GM12878 (cell line): ENCODE measurements around the gene SMARCAL1. TPM values are rescaled to one million over a fixed set of nuclear protein-coding genes. Genes with fewer than 3 reads are reported as not detected.

Source experiments
- BACH1 ChIP-seq: fragments of 450-650 bp; IDR thresholded peaks from 2 replicates; pipeline ENCODE4 v1.6.1; 2017; ENCODE audit warnings: mild to moderate bottlenecking, borderline replicate concordance
- BHLHE40 ChIP-seq, 2 experiments: fragments of 450-650 bp in 1 of 2; IDR thresholded peaks; 2 replicates each; pipeline ENCODE4 v1.6.1; 2011 to 2017; ENCODE audit warnings: low read depth in 2 of 2, borderline replicate concordance in 1 of 2, improper control_type of control experiment in 1 of 2, low read length in 1 of 2, mild to moderate bottlenecking in 1 of 2
- BMI1 ChIP-seq: fragments of 450-650 bp; IDR thresholded peaks from 2 replicates; pipeline ENCODE4 v1.6.1; 2016; ENCODE audit warnings: mild to moderate bottlenecking, moderate library complexity, borderline replicate concordance
- BRCA1 ChIP-seq: IDR thresholded peaks from 2 replicates; pipeline ENCODE4 v1.6.1; 2011; ENCODE audit warnings: low read depth, low read length, improper control_type of control experiment
- GABPA ChIP-seq: IDR thresholded peaks from 2 replicates; pipeline ENCODE4 v1.6.1; 2014; ENCODE audit warnings: antibody characterized with exemption, low read depth, mild to moderate bottlenecking, inconsistent platforms
- HDAC6 ChIP-seq: fragments of 200-600 bp; sonication (generic); IDR thresholded peaks from one replicate; pipeline ENCODE4 v1.8.0; 2017; ENCODE audit warnings: antibody characterized with exemption; ENCODE audit not compliant: unreplicated experiment
- IKZF2 ChIP-seq, 2 experiments: fragments of 450-650 bp; IDR thresholded peaks; 2 replicates each; pipeline ENCODE4 v1.6.1; 2017; ENCODE audit warnings: mild to moderate bottlenecking in 2 of 2, moderate library complexity in 2 of 2
- LARP7 ChIP-seq: fragments of 450-650 bp; IDR thresholded peaks from 2 replicates; pipeline ENCODE4 v1.6.1; 2017; ENCODE audit warnings: mild to moderate bottlenecking
- MYB ChIP-seq: fragments of 150-350 bp; IDR thresholded peaks from 2 replicates; pipeline ENCODE4 v1.6.1; 2014; ENCODE audit warnings: mild to moderate bottlenecking, low read depth, low read length, borderline replicate concordance
- NFYB ChIP-seq: IDR thresholded peaks from 2 replicates; pipeline ENCODE4 v1.6.1; 2011; ENCODE audit warnings: low read depth, mild to moderate bottlenecking, low read length, improper control_type of control experiment, moderate library complexity; ENCODE audit not compliant: insufficient read depth
- POLR2A ChIP-seq: IDR thresholded peaks from 2 replicates; pipeline ENCODE4 v1.6.1; 2011; ENCODE audit warnings: low read depth, mild to moderate bottlenecking, low read length
- POLR2AphosphoS2 ChIP-seq: IDR thresholded peaks from 2 replicates; pipeline ENCODE4 v1.6.1; 2011; ENCODE audit warnings: low read depth, mild to moderate bottlenecking, low read length, improper control_type of control experiment, moderate library complexity
- POLR2AphosphoS5 ChIP-seq: IDR thresholded peaks from 2 replicates; pipeline ENCODE4 v1.6.1; 2011; ENCODE audit warnings: mild to moderate bottlenecking, low read length, inconsistent platforms
- RUNX3 ChIP-seq: IDR thresholded peaks from 2 replicates; pipeline ENCODE4 v1.6.1; 2012; ENCODE audit warnings: low read length, inconsistent platforms
- ZNF274 ChIP-seq: IDR thresholded peaks from one replicate; pipeline ENCODE4 v1.8.0; 2011; ENCODE audit not compliant: insufficient read length, insufficient read depth
- ZNF384 ChIP-seq: IDR thresholded peaks from 2 replicates; pipeline ENCODE4 v1.6.1; 2012; ENCODE audit warnings: low read depth, mild to moderate bottlenecking, low read length, improper control_type of control experiment, borderline replicate concordance
- polyA plus RNA-seq, 11 experiments: library from polyadenylated mRNA; depleted of rRNA in 4 of 11; unstranded in 6 of 11; stranded (reverse) in 5 of 11; fragments of >200 nt; fragmentation: Nextera tagmentation in 4 of 11; fragmentation: Illumina TruSeq in 1 of 11; extraction: Ambion mirVana in 4 of 11; extraction: Trizol in 1 of 11; gene quantifications; 1 replicate in 1 of 11; 2 replicates in 10 of 11; pipeline versions ENCODE4 v1.2.1 to v1.2.3, GENCODE V29; 2011 to 2016; ENCODE audit warnings: inconsistent platforms in 2 of 11, missing spikeins in 2 of 11, low read depth in 1 of 11
- total RNA-seq, 4 experiments: library from RNA; depleted of rRNA in 3 of 4; stranded (reverse); fragments of >200 nt in 3 of 4; fragmentation: Illumina TruSeq in 1 of 4; extraction: Trizol in 1 of 4; gene quantifications; 2 replicates each; pipeline versions ENCODE4 v1.2.1 to v1.2.3, GENCODE V29; 2013 to 2021

Gene SMARCAL1
- total and polyA plus RNA-seq, 10 of the 15 experiments (the other 5 are each of a cell fraction or from before 2014, with no cell fraction given): 10.8 to 32.9 (median 21.8) TPM

DNA sequence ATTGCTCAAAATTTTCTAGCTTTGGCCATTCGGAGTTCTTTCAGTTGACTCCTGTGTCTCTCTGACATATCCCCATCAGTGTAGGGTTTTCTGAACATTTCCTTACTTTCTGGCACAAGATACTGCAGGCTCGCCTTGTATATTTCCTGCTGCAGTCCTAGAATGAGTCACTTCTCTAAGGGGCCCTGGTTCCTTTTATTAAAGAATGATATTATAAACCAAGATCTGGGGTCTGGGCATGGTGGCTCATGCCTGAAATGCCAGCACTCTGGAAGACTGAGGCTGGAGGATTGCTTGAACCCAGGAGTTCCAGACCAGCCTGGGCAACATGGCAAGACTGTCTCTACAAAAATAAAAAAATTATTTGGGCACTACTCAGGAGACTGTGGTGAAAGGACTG, 83.4 kb downstream of the SMARCAL1 start (continued):
- TF ChIP-seq BACH1 (no peak), BRCA1 (no peak), HDAC6 (no peak), POLR2AphosphoS5 (no peak), POLR2A (no peak), MYB (no peak), RUNX3 (0 out of 2 replicates have a peak, but pooled peaks have one; percentile 13), LARP7 (no peak), IKZF2 (IDR thresholded peaks at IDR 0.05) (peak in 1 of 2 experiments; percentile 8; a peak in 1 of 4 replicates), BHLHE40 (IDR thresholded peaks at IDR 0.05; ENCODE audit: borderline replicate concordance in 1 of 2, low read depth in 2 of 2, low read length in 1 of 2) (no peak), ZNF274 (no peak), BMI1 (no peak), ZNF384 (no peak), NFYB (no peak), GABPA (no peak), POLR2AphosphoS2 (no peak)
